Esophagus mucosa (tissue), 1 donor: ENCODE measurements around the gene COA8. TPM values are rescaled to one million over a fixed set of nuclear protein-coding genes. Genes with fewer than 3 reads are reported as not detected.

Source experiments
- ATAC-seq: fragments of 200-7000 bp; cut with Tn5 transposase; one replicate; pipeline ENCODE4 v1.9.1; 2020
- total RNA-seq: library from RNA; stranded (reverse); gene quantifications from one replicate; pipeline ENCODE4 v1.2.4, GENCODE V29; 2023
- donor health status: DM: yes; HTN: yes; CAD: no.

The COA8 gene
- total RNA-seq, 1 donor from 2014 or later, result 30.3 TPM

DNA sequence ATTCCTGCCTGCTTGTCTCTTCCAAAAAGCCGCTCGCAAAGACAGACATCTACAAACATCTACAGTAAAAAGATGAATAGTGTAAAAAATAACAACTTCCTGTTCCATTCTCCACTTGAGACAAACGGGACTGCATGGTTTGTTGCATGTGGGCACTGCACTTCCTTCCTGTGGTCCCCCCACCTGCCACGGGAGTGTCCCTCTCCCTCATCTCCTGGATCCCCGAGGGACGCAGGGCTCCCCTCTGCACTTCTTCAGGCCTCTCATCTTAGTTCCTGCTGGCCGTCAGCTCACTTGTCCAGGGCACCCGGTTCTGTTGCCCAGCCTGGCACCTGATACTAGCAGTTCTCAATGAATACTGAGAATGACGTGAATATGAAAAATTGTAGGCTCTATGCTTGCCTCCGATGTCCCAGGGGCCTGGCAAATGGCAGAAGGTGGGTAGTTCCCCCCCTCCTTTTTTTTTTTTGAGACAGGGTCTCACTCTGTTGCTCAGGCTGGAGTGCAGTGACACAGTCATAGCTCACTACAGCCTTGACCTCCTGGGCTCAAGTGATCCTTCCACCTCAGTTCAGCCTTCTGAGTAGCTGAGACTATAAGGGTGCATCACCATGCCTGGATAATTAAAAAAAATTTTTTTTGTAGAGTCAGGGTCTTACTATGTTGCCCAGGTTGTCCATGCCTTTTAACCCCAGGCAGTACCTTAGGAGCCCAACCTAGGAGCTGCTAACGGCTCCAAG lies 62.8 kb downstream of the COA8 start:
- no peak for ATAC-seq

DNA sequence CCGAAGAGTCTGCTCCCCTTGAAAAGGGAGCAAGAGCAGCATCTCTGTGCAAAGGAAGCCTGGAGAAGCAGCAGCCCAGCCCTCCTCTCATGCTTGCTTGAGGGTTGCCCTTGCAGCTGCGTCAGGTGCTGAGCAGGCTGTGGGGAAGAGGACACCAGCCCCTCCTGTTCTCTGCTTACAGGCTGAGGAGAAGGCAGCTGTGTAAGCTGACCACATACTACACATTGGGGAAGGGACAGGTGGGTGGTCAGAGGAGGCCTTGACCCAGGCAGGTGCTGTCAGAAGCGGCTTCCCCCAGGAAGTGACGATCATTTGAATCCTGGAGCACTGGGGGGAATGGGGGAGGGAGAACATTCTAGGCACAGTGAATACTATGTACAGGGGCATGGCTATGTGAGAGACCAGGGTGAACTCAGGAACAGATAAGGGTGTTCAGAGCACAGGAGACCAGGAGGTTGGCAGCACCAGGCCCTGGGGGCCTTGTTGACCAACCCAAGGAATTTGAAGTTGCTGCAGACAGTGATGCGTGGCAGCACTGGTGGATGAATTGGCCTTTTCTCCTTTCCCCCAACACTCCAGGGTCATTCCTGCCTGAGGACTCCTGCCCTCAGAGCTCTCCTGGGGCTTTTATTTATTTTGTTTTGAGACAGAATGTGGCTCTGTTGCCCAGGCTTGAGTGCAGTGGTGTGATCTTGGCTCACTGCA lies 63.5 kb downstream of the COA8 start:
- ATAC-seq, result no peak

DNA sequence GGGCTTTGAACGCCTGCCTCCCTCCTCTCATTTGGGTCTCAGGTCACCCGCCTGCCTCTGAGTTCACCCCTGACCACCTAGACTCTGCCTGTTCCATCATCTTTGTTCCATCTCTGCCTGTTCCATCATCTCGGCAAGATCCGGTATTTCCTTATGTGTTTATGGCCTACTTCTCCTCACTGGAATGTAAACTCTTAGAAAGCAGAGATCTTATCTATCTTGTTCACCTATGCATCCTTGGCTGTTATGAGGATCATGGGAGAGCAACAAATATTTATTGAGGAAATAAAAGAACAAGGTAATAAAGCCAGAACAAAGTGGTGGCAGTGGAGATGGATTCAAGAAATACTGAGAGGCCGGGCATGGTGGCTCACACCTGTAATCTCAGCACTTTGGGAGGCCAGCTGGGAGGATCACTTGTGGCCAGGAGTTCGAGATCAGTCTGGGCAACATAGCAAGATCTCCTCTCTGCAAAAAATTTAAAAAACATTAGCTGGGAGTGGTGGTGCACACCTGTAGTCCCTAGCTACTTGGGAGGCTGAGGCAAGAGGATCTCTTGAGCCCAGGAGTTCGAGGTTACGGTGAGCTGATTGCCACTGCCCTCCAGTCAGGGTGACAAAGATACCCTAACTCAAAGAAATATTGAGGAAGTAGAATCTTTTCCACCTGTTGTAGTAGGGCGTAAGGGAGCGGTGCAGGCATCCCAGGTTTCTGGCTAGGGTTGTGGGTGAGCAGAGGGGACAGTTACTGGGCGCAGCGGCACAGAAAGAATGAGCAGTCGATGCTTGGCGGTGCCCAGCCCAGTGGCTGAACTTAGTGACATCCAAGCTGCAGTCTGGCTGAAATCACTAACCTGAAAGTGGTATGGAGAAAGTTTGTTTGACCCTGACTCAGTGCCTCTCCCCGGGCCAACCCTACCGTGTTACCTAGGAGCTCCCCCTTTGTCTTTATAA lies 64.6 kb downstream of the COA8 start:
- ATAC-seq, result no peak

- ATAC-seq, result peak; percentile 72
Measured at GRCh38 chr14:103628221-103628683, 65.5 kb downstream of the COA8 start.

GRCh38 chr14:103628684-103629502 lies 66.1 kb downstream of the COA8 start, which contains the start of gene KLC1:
TSS of gene KLC1 (plus strand) at chr14:103629211. CDS start at chr14:103654565, 25,354 bp downstream.
- peak; percentile 77 for ATAC-seq

DNA sequence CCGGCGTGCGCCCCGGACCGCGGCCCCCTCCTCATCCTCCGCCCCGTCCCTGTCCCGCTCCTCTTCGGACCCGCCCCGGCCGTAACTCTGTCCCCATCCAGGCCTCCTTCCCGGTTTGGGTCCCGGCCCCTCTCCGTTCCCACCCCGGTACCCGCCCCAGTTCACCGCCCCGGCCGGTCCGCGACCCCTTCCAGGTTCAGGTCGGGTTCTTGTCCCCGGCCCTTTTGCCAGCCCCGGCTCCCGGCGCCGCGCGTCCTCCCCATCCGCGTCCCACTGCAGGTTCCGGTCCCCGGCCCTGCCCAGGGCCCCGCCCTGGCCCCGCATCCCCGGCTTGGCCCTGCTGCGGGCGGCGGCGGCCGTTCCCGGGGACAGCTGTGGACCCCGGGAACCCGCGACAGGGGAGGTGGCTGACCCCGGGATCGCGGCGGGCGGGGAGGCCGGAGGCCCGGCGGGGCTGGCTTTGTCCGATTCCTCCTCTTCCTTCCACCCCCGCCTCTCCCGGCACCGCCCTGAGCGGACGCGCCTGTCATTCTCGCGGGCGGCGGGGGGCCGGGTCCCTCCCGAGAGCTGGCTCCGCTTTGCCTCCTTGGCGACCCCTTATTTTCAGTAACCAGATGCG lies 66.9 kb downstream of the COA8 start:
- peak; percentile 39 for ATAC-seq

- no peak for ATAC-seq
Measured at GRCh38 chr14:103630364-103631108, 67.8 kb downstream of the COA8 start.

- ATAC-seq, result no peak
Measured at GRCh38 chr14:103633391-103633790, 70.6 kb downstream of the COA8 start.

DNA sequence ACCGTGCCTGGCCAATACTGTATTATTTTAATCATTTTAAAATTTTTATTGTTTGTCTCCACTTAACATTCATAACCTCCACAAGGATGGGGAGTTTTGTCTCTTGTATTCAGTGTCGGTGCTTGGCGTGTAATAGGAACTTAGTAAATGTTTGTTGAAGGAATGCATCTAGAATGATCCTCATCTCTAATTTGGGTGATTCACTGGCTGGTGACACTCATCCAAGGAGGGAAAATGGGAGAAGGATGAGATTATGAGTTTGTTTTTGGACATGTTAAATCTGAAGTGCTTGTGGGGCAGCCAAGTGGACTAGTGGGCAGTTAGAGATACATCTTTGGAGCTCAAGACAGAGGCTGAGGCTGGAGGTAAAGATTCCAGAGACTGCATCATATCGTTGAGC lies 71.4 kb downstream of the COA8 start:
- no peak for ATAC-seq

DNA sequence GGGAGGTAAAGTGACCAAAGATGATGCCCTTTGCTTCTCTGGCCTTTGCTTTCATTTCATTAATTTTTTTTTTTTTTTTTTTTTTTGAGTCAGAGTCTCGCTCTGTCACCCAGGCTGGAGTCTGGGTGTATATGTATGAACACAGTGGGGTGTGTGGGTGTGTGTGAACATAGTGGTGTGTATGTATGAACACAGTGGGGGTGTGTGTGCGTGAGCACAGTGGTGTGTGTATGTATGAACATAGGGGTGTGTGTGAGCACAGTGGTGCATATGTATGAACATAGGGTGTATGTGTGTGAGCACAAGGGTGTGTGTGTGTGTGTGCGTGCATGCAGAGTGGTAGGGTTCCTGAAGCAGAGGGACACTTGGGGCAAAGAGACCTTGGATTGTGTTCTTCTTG lies 75.8 kb downstream of the COA8 start:
- ATAC-seq, result no peak

Other genes starting within 250 kb of the COA8 start
- gene EIF5, start 228.7 kb upstream of the COA8 start, total RNA-seq, result 253 TPM
- 62.1 TPM for gene MARK3, start 177.5 kb upstream of the COA8 start, total RNA-seq
- gene CKB, start 40.1 kb upstream of the COA8 start, total RNA-seq, result 17.8 TPM
- gene TRMT61A, start 33.8 kb upstream of the COA8 start, total RNA-seq, result 6.1 TPM
- gene BAG5, start 303 bp upstream of the COA8 start, total RNA-seq, result 23.6 TPM
- 80.3 TPM for gene KLC1, start 66.3 kb downstream of the COA8 start, total RNA-seq
- gene XRCC3, start 152.5 kb downstream of the COA8 start, total RNA-seq, result 11.3 TPM
- gene ZFYVE21, start 152.8 kb downstream of the COA8 start, total RNA-seq, result 58.8 TPM